SK-N-MC (cell line): ENCODE results near the gene LIN52.

ENCODE experiments used
- EZH2 ChIP-seq: fragments of 200-600 bp; sonication (generic); IDR thresholded peaks from one replicate; pipeline ENCODE4 v1.6.1; 2017; ENCODE audit warnings: antibody characterized with exemption
- POLR2AphosphoS5 ChIP-seq: IDR thresholded peaks from 2 replicates; pipeline ENCODE4 v1.6.1; 2012; ENCODE audit warnings: mild to moderate bottlenecking, low read depth, low read length, borderline replicate concordance

GRCh38 chr14:74081491-74081890 is 3.3 kb upstream of the LIN52 start:
- TF ChIP-seq POLR2AphosphoS5 (no peak), EZH2 (no peak)
